ENCODE data around the gene SMPD4.
"Not testable (repeated sequence)": the region's sequence is repeated elsewhere in the genome, so short reads cannot be mapped to it uniquely, and the experiment has no call there.

SMPD4 gene

DNA sequence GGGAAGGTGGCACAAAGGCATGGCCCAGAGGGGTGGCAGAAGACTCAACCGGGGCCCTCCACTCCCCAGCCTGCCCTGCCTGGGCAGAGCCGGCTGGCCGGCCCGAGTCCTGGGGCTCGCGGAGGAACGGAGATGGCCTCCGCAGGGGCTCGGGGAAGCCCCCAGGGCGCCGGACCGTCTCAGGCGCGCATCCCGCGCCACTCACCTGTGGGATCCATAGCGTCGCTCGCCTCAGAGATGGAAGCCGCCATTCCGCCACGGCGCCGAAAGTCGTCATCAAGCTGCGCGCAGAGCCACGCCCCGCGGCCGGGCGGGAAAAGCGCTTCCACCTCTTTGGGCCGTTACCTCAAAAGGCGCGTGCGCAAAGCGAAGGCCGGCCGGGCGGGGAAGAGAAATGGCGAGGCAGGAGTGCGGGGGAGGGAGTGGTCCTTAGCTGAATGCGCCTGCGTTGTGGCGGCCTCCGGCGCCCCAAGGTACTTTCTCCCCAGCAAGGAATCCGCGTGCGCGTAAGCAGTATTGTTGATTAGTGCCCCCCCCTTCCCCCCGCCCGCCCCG is at the start of gene SMPD4:
Gene SMPD4 (minus strand): TSS at position 278 of the 555 bp plus-strand sequence. CDS start 5,010 bp downstream, outside the sequence.
- DNase-seq (ENCODE audit: low read depth in 1 of 2, low spot score in 1 of 2), result peak; percentile 97 to 98

GRCh38 chr2:130230907-130231306 is 49.5 kb upstream of the SMPD4 start:
- not testable (repeated sequence) for DNase-seq (ENCODE audit: low read depth in 1 of 2, low spot score in 1 of 2)

- not testable (repeated sequence) for DNase-seq (ENCODE audit: low read depth in 1 of 2, low spot score in 1 of 2)
Observed at GRCh38 chr2:130230376-130230775, 49.0 kb upstream of the SMPD4 start.

- DNase-seq (ENCODE audit: low read depth in 1 of 2, low spot score in 1 of 2), result not testable (repeated sequence)
Observed at GRCh38 chr2:130229161-130229510, 47.7 kb upstream of the SMPD4 start.

DNA sequence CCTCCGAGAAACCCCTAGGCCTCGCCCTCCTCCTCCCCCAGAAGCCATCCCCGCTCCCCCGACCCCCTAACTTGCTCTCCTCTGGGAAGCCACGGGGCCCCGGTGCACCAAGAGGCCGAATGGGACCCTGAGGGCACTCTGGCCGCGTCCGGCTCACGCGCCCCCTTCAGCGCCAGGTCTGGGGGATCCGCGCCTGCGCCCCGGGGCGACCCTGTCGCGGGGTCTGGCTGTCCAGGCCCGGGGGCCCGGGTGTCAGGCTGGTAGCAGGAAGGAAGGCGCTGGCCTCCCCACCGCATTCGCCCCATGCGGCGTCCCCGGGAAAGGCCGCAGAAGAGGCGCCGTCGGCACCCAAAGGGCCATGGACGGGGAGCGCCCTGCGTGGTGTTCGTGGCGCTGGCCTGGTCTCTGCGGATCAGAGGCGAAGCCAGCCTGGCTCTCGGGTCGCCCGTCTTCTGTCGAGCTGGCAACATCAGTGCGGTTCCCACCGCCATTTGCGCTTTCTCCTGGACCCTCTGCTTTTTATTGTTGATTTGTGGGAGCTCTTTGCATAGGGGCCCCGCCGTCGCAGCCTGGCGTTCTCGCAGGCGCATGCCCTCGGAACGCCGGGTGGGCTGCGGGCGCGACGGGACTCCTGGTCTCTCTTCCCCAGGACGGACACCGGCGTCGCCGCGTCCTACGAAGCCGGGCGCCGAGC is 47.2 kb upstream of the SMPD4 start:
- not testable (repeated sequence) for DNase-seq (ENCODE audit: low read depth in 1 of 2, low spot score in 1 of 2)

DNA sequence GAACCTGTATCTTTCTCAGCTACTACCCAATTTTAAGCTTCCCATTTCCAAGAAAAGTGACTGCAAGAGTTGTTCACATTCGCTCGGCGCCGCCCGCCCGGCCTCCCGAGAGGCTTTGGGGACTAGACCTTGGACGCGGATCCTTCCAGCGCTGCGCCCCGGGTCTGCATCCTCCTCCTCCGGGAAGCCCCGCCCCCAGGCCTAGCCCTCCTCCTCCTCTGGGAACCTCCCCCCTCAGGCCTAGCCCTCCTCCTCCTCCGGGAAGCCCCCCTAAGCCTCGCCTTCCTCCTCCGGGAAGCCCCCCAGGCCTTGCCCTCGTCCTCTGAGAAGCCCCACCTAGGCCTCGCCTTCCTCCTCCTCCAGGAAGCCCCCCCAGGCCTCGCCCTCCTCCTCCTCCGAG is 46.6 kb upstream of the SMPD4 start:
- DNase-seq (ENCODE audit: low read depth in 1 of 2, low spot score in 1 of 2), result not testable (repeated sequence)

GRCh38 chr2:130222523-130222922 is 41.1 kb upstream of the SMPD4 start:
- DNase-seq (ENCODE audit: low read depth in 1 of 2, low spot score in 1 of 2), result not testable (repeated sequence)

DNA sequence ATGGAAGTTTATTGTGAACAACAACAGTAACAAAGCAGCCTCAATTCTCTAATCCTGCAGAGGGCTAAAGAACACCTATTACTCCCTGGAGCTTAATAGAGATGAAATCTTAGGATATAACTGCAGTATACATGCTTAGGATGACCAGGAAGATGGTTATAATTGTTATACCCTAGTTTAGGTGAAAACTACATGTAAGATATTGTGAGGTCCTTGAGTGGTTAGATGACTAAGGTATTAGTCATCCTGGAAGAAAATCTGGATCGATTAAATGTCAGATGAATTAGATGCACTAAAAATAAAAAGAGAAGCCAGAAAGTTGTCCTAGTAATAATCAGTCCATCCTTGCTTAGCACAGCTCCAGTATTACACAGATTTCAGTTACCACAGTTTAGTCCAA is 39.1 kb upstream of the SMPD4 start:
- not testable (repeated sequence) for DNase-seq (ENCODE audit: low read depth in 1 of 2, low spot score in 1 of 2)

- not testable (repeated sequence) for DNase-seq (ENCODE audit: low read depth in 1 of 2, low spot score in 1 of 2)
Observed at GRCh38 chr2:130219147-130219546, 37.7 kb upstream of the SMPD4 start.

DNA sequence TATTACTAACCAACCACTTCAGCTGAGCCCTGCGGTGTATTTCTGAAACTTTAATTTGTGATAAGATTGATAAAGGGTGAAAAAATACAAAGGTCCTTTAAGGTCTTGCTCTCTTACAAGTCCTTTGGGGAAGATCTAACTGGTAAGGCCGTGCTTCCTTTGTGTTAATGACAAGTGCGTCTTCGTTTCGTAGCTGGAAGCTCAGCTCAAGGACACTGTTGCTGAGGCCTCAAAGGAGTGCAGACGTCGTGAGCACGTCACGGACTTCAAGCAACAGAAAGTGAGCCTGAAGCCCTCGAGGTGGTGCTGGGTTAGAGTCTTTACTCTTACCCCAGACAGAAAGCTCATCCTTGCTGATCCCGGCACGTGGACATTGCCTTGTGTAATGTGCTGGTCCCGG is 25.6 kb upstream of the SMPD4 start:
- not testable (repeated sequence) for DNase-seq (ENCODE audit: low read depth in 1 of 2, low spot score in 1 of 2)

DNA sequence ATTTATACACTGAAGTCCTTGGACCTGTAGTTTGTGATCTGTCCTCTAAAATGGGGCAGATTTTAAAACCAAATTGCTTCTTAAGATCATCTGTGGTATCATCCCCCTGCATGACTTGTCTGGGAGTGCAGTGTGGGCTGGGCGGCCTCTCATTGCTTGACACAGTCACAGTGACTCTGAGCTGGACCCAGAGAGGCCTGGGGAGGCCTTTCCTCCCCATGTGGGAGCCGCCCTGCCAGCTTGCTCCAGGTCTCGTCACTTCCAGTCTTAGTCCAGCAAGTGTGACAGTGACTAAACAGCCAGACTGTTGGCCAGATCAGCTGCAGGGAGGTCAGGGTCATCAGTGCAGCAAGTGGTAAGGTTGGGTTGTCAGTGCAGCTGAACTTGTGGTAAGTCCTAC is 21.7 kb upstream of the SMPD4 start:
- DNase-seq (ENCODE audit: low read depth in 1 of 2, low spot score in 1 of 2), result not testable (repeated sequence)

DNA sequence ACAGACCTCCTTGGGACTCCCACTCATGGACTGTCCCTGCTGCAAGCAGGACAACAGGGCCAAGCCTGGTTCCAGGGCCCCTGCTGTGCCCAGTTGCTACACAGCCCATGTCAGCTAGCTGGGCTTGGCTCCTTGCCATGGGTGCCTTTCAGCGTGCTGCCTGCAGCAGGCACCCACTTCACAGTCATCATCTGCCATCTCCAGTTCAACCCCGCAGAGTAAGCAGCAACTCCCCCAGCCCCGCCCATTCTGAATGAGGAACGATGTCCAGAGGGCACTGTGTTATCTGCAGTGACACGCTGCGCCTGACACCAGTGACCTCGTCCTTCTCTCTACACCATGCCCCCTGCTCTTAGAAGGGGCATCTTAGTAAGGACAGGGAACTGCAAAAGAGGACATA is 21.1 kb upstream of the SMPD4 start:
- not testable (repeated sequence) for DNase-seq (ENCODE audit: low read depth in 1 of 2, low spot score in 1 of 2)

DNA sequence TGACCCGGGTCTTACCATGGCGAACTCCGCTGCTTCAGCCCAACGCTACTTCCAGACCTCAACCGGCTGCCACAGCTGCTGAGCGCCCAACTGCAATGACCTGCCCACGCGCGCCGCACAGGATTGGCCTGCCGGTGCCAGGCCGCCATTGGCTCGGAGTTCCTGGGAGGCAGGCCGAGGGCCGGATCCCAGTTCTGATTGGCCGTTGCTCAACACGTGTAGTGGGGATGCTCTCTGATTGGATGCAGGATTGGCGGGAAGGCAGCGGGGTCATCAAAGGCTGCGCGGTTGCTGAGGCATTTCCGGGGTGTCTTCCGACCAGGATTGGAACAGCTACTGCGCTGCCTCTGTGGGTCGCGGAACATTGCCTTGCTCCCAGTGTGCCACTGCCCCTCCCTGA is 16.9 kb upstream of the SMPD4 start, which contains the start of gene TUBA3E:
Gene TUBA3E (minus strand): TSS at position 97 of the 400 bp plus-strand sequence. CDS start 79 bp downstream, at position 18.
- DNase-seq (ENCODE audit: low read depth in 1 of 2, low spot score in 1 of 2), result no peak

- DNase-seq (ENCODE audit: low read depth in 1 of 2, low spot score in 1 of 2), result not testable (repeated sequence)
Observed at GRCh38 chr2:130196052-130196451, 14.7 kb upstream of the SMPD4 start.

- not testable (repeated sequence) for DNase-seq (ENCODE audit: low read depth in 1 of 2, low spot score in 1 of 2)
Observed at GRCh38 chr2:130195089-130195635, 13.8 kb upstream of the SMPD4 start.

DNA sequence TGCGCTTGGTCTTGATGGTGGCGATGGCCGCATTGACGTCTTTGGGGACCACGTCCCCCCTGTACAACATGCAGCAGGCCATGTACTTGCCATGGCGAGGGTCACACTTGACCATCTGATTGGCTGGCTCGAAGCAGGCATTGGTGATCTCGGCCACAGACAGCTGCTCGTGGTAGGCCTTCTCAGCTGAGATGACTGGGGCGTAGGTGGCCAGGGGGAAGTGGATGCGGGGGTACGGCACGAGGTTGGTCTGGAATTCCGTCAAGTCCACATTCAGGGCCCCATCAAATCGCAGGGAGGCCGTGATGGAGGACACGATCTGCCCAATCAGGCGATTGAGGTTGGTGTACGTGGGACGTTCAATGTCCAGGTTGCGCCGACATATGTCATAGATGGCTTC is 12.4 kb upstream of the SMPD4 start:
- not testable (repeated sequence) for DNase-seq (ENCODE audit: low read depth in 1 of 2, low spot score in 1 of 2)

DNA sequence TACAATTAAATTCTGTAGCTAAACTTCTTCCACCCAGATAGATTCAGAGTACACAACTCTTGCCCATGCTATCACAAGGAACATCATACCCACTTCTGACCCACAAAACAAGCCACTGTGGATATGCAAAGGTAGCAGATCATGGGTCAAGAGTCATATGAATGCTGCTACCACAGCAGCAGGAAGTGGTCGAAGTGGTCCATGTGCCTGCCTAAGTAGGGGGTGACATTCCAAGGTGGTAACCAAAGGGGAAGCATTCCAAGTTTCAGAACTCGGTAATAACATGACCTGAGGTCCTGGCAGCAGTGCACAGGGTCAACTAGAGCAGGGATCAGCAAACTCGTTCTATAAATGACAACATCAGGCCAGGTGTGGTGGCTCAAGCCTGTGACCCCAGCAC is 11.0 kb upstream of the SMPD4 start:
- not testable (repeated sequence) for DNase-seq (ENCODE audit: low read depth in 1 of 2, low spot score in 1 of 2)

DNA sequence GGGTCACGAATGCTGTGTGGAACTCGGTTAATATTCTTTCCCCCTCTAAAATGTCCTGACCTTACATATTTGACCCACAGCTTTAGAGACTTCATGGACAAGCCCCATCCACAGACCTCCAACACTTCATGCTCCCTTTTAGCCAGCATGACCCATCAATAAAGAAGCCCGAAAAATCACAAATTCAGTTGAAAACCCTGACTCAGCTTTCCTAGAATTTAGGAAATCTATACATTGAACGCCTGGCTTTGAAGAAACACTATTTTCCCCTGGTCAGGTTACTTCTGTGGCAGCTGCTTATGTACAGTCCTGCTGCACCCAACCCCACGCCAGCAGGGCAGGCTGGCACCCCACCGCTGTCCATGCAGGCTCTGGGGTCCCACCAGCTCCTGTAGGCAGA is 9.9 kb upstream of the SMPD4 start:
- DNase-seq (ENCODE audit: low read depth in 1 of 2, low spot score in 1 of 2), result not testable (repeated sequence)

DNA sequence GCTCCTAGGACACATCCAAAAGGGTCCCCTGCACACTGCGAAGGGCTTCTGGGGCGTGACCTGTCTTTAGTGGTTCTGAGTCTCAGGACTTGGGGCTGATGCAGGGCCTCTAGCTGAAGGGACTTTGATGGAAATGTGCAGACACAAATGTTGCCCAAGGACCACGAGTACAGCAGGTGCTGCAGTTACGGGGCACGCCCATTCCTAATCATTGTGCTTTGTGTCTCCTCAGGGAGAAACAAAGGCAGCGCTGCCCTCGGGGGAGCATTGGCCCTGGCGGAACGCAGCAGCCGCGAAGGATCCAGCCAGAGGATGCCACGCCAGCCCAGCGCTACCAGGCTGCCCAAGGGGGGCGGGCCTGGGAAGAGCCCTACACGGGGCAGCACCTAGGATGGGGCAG is 8.8 kb upstream of the SMPD4 start:
- no peak for DNase-seq (ENCODE audit: low read depth in 1 of 2, low spot score in 1 of 2)

DNA sequence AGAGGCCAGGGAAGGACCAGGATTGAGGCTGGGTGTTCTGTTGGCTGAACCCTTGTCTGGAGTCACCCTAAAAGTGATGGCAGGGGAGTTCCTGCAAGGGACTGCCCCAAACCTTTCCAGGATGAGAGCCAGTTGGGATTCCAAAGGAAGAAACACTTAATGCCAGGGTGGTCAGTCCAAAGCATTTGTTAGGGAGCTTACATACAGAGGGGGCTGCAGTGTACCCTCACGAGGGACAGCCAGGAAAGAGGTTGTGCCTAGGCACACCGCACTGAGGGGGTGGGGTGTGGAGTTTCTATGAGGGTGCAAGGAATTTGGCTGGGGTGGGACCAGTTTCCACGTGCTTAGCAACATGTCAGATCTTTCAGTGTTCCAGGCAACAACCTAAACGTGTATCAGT is 7.6 kb upstream of the SMPD4 start:
- not testable (repeated sequence) for DNase-seq (ENCODE audit: low read depth in 1 of 2, low spot score in 1 of 2)

DNA sequence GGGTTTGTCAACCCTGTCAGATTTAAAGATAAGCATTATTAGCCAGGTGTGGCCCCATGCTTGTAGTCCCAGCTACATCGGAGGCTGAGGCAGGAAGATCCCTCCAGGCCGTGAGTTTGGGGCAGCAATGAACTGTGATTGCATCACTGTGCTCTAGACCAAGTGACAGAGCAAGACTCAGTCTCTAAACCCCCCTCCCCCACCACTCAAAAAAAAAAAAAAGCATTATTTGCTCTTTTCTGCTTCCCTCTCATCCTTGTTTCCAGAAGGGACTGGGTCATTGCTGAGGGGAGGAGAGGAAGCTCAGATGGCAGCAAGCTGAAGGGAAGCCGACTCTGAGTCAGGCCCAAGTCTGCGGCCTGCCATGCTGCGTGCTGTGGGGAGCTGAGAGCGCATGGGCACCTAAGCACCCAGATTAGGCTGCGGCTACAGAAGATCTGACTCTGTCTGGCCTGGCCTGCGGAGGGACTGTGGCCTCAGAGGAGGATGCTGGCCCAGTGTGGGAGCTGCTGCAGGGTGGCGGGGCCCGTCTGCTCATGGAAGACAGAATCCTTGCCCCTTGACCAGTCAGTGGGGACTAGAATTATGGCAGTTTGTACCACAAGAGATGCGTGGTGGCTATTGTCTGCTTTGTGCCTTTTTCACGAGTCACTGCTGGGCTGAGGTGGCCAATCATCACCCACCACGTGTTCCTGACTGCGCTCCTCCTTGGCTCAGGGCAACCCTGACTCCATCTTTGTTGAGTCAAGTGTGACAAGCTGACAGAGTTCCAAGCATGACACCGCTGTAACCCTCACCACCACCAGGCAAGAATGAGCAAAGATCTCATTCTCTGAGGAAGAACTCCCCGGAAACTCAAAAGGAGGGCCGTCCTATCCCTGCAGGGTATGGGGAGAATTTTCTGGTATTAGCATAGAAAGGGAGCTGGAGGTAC is 6.7 kb upstream of the SMPD4 start:
- not testable (repeated sequence) for DNase-seq (ENCODE audit: low read depth in 1 of 2, low spot score in 1 of 2)
